Measurements from ENCODE around the gene PRICKLE4.

- TF ChIP-seq USF2 (IDR thresholded peaks at IDR 0.05; ENCODE audit: low read length) (no peak), RXRA (IDR thresholded peaks at IDR 0.05; ENCODE audit: insufficient read depth, low read depth, low read length) (no peak), SIN3A (conservative IDR thresholded peaks at IDR 0.05 in 1 of 2, IDR thresholded peaks at IDR 0.05 in 1 of 2; ENCODE audit: low read depth in 1 of 2, low read length in 2 of 2) (no peak), MAFK (IDR thresholded peaks at IDR 0.05; ENCODE audit: low read depth, low read length) (no peak), JUND (IDR thresholded peaks at IDR 0.05; ENCODE audit: low read length) (no peak)
Measured at GRCh38 chr6:41832263-41832662, 51.7 kb downstream of the PRICKLE4 start.
